ENCODE results near the gene HHAT.

DNA sequence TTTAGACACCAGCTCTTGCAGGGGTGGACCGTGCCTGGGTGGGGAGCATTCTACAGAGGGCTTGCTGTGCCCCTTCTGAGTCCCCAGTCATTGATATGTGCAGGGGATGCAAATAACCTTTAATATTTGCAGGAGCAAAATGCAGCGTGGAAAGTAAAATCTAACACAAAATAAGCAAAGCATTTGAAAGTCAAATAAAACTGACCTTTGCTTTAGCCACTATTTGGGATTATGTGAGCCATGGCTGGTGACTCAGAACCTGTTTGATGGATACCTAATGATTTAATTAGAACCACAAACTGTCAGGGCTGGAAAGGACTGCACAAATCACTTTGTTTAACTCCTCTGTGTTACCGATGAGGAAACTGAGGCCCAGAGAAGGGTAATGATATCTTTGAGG lies 377.5 kb downstream of the HHAT start:
- TF ChIP-seq, protein P1, sequence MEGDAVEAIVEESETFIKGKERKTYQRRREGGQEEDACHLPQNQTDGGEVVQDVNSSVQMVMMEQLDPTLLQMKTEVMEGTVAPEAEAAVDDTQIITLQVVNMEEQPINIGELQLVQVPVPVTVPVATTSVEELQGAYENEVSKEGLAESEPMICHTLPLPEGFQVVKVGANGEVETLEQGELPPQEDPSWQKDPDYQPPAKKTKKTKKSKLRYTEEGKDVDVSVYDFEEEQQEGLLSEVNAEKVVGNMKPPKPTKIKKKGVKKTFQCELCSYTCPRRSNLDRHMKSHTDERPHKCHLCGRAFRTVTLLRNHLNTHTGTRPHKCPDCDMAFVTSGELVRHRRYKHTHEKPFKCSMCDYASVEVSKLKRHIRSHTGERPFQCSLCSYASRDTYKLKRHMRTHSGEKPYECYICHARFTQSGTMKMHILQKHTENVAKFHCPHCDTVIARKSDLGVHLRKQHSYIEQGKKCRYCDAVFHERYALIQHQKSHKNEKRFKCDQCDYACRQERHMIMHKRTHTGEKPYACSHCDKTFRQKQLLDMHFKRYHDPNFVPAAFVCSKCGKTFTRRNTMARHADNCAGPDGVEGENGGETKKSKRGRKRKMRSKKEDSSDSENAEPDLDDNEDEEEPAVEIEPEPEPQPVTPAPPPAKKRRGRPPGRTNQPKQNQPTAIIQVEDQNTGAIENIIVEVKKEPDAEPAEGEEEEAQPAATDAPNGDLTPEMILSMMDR (optimal IDR thresholded peaks at IDR 0.05 in 1 of 3, IDR thresholded peaks at IDR 0.05 in 1 of 3, conservative IDR thresholded peaks at IDR 0.05 in 1 of 3; ENCODE audit: extremely low read depth in 1 of 3, insufficient read depth in 2 of 3, low read length in 3 of 3): no peak
- TF ChIP-seq EZH2 (IDR thresholded peaks at IDR 0.05; ENCODE audit: low read length): no peak
